Left kidney (tissue), 2 donors: Measurements from ENCODE around the gene TMPRSS12. TPM values are rescaled to one million over a fixed set of nuclear protein-coding genes. Genes with fewer than 3 reads are reported as not detected.
"Not testable (repeated sequence)": the region's sequence is repeated elsewhere in the genome, so short reads cannot be mapped to it uniquely, and the experiment has no call there.

ENCODE experiments used
- DNase-seq: peaks from one replicate; pipeline ENCODE4 v3.0.0-alpha.2; 2013
- polyA plus RNA-seq: library from polyadenylated mRNA; unstranded; fragments of 120-200 nt; gene quantifications from one replicate; pipeline ENCODE4 v1.2.1, GENCODE V29; 2013; ENCODE audit not compliant: insufficient read length

TMPRSS12 gene
- polyA plus RNA-seq, 1 donor: 0.13 TPM

DNA sequence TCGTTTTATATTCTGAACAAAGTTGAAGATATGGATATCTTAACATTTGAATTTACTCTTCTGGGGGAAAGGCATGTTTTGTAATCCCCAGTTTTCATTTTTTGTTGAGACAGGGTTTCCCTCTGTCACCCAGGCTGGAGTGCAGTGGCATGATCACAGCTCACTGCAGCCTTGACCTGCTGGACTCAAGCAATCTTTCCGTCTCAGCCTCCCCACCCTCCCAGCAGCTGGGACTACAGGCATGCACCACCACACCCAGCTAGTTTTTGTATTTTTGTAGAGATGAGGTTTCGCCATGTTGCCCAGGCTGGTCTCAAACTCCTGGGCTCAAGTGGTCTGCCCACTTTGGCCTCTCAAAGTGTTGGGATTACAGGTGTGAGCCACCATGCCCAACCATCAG lies 84.2 kb downstream of the TMPRSS12 start:
- not testable (repeated sequence) for DNase-seq

DNA sequence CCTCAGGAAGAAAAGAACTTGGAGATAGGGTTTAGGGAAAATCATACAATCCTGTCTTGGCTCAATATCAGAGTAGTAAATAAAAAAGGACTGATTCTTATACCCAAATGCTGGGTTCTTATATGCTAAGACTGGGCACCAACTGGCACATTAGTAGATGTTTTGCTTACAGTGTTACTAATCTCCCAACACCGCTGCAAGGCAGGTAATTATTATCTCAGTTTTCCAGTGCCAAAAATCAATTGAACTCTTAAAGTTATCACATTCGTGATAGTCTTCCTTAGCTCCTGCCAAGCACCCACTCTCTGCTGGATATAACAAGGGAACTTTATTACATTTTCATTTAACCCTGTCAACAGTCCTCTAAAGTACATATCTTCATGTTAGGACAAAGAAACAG lies 84.6 kb downstream of the TMPRSS12 start:
- no peak for DNase-seq

DNA sequence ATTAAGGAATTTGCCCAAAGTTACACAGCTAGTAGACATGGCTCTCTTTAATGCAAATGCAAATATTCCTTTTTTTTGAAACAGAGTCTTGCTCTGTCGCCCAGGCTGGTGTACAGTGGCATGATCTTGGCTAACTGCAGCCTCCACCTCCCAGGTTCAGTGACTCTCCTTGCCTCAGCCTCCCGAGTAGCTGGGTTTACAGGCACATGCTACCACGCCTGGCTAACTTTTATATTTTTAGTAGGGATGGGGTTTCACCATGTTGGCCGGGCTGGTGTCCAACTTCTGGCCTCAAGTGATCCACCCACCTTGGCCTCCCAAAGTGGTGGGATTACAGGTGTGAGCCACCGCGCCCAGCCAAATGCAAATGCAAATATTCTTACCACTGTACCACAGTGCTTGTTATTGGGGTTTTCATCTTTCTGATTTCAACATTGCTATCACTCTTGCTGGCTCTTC lies 85.1 kb downstream of the TMPRSS12 start:
- no peak for DNase-seq

DNA sequence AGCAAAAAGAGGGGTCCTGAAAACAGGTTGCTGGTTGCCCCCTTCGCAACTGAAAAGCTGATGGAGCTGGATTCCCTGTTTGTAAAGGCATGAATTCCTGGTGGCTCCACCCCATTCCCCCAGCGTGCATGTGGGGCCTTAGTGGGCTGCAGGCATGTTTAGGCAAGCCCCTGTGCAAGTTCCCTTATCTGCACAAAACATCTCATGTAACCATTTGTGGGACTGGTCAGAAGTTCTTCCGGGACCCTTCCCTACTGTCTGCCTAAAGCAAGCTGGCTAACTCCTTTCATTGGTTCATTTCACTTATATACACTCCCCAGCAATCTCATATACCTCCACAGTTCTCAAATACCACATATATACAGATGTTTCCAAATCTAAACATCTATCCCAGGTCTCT lies 85.7 kb downstream of the TMPRSS12 start:
- DNase-seq: no peak

DNA sequence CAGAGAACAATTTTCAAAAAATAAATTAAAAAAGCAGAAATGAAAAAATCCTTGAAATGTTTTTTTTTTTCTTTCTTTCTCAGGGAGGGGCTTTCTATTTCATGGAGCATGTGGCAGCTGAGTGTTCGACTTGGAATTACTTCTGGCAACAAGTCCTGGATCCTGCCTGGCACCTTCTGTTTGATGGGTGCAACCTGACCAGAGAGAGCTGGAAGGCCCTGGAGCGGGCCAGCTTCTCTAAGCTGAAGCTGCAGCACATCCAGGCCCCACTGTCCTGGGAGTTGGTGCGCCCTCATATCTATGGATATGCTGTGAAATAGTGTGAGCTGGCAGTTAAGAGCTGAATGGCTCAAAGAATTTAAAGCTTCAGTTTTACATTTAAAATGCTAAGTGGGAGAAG lies 87.1 kb downstream of the TMPRSS12 start:
- no peak for DNase-seq

DNA sequence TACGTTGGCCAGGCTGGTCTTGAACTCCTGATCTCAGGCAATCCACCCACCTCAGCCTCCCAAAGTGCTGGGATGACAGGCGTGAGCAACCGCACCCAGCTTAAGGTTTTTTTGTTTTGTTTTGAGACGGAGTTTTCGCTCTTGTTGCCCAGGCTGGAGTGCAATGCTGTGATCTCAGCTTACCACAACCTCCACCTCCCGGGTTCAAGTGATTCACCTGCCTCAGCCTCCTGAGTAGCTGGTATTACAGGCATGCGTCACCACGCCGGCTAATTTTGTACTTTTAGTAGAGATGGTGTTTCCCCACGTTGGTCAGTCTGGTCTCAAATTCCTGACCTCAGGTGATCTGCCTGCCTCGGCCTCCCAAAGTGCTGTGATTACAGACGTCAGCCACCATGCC lies 87.8 kb downstream of the TMPRSS12 start:
- not testable (repeated sequence) for DNase-seq

DNA sequence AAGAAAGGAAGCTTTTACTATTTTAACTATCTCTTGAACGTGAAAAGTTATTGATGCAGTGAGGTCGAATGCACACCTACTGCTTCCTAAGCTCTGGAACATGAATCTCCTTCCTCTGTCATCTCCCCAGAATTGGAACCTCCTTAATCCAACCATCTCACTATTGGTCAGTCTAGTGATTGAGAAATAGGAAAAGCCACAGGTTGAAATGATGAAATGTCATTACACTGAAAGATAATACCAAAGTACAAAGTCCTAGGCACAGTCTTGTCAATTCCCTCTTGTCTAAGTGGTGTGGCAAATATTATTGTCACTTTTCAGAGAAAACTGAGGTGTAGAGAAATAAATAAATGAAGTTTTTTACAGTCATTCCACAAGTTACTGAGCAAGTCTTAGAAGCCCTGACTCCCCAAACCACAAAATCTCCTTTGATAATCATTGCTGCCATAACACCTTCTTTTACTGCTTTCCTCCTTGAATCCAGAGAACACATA lies 90.1 kb downstream of the TMPRSS12 start:
- DNase-seq: no peak

DNA sequence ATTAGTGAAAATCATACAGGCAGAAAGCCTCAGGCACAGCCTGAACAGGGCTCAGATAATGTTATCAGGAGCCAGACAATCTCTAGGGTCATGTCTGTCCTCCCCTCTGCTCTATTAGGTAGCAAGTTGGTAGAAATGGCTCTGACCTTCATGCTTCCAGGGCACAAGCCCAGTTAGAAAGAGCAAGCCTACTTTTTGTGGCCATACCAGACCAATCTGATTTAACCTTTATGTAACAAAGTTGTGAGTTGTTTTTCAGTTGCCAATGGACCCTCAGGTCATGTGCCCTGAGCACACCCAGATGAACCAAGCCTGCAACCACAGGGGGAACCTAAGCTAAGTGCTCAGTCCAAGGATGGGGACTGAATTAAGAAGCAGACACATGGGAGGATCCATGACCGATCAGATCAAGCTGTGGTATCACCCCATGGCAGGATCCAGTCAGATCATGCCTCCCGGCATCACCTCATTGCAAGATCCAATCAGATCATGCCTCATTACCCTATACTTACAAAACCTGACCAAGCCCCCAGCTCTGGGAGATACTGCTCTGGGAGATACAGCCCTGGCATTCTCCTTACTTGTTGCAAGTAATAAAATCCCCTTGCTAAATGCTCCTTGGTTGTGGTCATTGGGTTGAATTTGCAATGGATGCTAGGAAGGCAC lies 90.9 kb downstream of the TMPRSS12 start:
- DNase-seq: no peak

DNA sequence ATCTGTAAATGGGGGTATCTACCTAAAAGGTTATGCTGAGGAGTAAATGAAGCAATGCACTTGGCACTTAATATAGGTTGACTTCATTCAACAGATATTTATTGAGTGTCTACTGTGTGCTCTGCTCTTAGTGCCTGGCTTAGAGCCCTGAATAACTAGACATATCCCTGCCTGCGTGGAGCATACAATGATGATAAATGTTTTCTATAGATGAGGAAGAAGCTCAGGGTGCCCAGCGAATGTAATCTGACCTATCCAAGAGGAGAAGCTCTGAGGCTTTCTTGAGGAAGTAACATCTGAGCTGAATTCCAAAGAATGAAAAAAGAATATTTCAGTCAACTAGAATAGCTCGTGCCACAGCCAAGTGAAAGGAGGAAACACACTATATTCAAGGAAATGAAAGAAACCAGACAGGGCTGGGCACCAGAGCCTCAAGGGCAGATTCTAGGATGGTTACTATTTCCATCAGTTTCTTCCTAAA lies 91.7 kb downstream of the TMPRSS12 start:
- no peak for DNase-seq

DNA sequence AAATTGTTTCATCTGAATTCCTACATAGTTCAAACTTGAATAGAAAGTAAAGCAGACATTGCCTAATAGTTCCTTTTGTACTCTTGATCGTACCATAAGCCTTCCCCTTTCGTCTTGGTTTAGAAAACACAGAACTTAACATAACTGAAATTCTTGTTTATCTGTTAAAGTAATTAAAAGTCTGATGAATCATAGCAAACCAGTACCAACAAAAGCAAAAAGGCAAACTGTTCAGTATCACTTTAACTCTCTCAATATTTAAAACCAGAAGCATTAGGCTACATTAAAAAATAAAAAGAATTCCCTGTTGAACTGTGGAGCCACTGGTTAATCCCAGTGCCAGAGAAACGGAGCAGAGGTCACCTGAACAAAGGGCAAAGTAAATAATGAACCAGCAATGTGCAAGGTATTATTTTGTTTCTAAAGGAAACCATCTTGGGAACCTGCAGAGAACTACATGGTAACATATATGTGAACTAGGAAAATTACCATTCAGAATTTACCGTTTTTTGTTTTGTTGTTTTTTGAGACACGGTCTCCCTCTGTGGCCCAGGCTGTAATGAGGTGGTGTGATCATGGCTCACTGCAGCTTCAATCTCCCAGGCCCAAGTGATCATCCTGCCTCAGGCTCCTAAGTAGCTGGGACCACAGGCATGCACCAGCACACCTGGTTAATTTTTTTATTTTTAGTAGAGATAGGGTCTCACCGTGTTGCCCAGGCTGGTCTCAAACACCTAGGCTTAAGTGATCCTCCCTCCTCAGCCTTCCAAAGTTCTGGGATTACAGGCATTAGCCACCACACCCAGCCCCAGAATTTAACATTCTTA lies 92.5 kb downstream of the TMPRSS12 start:
- DNase-seq: no peak

DNA sequence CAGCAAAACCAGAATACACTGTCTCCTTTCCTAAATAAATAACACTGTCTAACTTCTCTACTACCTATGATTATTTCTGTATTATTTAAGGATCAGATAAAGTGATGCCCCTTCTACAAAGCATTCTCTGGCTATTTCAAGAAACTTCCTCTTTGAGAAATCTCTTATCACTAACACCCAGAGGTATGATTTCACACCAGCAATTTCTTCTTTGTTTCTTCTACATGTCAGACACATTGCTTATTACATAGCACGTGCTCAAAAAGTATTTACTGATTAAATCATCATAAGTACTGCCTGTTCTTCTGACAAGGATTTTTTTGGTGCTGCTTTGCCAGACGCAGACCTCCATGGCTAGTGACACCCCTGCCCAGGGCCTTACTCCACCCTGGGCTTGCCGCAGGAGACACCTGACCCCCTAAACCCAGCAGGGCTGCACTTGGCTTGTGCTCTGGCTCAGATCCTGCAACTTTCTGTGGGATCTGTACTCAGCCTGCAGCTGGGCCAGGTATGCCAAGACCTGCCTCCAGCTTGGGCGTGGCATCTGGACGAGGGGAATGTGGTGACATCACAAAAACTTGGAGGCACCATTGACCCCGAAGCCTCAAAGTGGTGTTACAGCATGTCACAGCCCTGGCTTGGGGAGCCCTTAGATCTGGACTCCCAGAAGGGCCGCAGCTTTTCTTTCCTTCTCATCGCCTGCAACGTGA lies 94.2 kb downstream of the TMPRSS12 start:
- no peak for DNase-seq

Other genes starting within 250 kb of the TMPRSS12 start
- gene ATF1, start 78.8 kb upstream of the TMPRSS12 start, polyA plus RNA-seq: 47.1 TPM
- gene HIGD1C, start 109.6 kb downstream of the TMPRSS12 start, polyA plus RNA-seq: not detected
- gene SLC11A2, start 183.5 kb downstream of the TMPRSS12 start, polyA plus RNA-seq: 71.9 TPM
- gene LETMD1, start 205.4 kb downstream of the TMPRSS12 start, polyA plus RNA-seq: 153 TPM
- gene CSRNP2, start 240.7 kb downstream of the TMPRSS12 start, polyA plus RNA-seq: 45.0 TPM